HG02981 (cell line): ENCODE measurements around the gene IGFBP6.

Experiments used
- ATAC-seq: cut with Tn5 transposase; IDR thresholded peaks from one replicate; pipeline ENCODE4 v1.9.1; 2021; ENCODE audit warnings: mild to moderate bottlenecking, moderate library complexity; ENCODE audit not compliant: unreplicated experiment

The IGFBP6 gene, protein sequence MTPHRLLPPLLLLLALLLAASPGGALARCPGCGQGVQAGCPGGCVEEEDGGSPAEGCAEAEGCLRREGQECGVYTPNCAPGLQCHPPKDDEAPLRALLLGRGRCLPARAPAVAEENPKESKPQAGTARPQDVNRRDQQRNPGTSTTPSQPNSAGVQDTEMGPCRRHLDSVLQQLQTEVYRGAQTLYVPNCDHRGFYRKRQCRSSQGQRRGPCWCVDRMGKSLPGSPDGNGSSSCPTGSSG

DNA sequence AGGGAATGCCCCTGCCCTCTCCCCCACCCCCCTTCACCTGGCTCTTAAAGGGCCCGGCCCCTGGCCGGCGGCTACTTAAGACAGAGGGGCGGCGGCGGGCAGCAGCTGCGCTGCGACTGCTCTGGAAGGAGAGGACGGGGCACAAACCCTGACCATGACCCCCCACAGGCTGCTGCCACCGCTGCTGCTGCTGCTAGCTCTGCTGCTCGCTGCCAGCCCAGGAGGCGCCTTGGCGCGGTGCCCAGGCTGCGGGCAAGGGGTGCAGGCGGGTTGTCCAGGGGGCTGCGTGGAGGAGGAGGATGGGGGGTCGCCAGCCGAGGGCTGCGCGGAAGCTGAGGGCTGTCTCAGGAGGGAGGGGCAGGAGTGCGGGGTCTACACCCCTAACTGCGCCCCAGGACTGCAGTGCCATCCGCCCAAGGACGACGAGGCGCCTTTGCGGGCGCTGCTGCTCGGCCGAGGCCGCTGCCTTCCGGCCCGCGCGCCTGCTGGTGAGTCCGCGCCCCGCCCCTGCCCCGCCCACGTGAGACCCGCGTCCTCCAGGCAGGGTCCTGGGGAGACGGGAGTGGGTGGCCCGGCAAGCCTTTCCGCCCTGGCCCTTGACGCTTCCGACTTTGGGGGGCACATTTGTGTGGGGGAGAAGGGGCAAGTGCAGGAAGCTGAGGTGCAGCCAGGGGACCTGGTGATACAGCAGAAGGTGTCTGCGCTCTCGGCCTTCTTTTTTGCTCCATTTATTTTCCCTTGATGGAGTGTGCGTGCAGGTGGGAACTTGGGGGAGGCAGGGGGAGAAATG lies at the start of gene IGFBP6:
TSS of gene IGFBP6 (plus strand) at position 104 of the 790 bp plus-strand sequence. CDS start at position 155, 51 bp downstream.
- ATAC-seq: no peak

DNA sequence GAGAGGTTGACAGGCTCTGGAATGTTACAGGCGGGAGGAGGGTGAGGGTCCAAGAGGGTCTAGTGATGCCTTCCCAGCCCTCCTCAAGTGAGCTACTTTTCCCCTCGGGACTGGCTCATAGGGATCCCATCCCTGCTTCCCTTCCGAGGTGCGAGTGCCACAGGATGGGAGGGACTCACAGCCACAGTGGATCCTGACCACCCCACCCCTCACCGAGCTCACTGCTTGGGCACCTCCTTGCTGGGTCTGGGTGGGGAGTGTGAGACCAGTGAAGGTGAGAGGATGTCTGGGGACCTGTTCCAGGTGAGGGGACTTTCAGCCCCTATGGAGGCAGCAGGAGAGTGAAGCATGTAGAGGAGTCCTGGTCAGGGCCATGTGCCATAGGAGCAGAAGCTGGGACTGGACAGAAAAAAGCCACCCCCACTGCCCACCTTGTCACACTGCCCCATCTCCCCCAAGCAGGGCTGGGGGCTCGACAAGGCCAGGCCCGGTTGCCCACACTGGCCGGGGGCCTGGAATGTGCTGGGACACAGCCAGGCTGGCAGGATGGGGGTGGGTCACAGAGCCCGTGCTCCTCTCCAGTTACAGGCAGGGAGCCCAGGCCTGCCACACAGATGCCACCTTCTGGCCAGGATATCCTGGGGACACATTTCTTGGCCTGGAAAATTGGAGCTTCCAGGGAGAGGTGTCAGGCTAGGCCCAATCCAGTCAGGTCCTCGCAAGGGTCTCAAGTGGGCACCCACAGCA lies 49.3 kb upstream of the IGFBP6 start:
- no peak for ATAC-seq

DNA sequence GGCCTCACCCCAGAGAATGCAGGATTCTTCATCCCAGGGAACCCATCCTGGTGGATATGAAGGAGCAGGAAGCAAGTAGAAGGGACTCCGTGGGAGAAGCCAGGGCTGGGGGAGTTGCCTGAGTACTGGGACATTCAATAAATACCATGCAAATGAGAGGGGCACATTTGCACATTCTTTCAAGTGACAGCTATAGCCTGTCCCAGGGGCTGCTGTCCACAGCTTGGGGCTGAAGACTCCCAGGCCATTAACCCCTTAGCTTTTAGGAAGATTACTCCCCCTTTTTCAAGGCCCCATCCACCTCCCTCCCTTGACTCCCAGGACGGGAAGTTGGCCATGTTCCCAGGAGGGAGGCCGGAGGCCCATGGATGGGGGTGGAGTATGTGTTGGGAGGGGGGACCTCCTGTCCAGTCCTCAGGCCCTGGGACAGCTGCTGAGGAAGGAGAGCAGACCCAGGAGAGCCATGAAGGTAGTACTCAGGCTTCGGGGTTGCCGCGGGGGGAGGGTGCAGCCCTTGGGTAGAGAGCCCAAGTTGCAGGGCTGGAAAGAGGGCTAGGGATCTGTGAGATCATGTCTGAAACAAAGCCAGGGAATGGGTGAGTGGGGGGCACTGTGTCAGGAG lies 48.6 kb upstream of the IGFBP6 start:
- no peak for ATAC-seq

DNA sequence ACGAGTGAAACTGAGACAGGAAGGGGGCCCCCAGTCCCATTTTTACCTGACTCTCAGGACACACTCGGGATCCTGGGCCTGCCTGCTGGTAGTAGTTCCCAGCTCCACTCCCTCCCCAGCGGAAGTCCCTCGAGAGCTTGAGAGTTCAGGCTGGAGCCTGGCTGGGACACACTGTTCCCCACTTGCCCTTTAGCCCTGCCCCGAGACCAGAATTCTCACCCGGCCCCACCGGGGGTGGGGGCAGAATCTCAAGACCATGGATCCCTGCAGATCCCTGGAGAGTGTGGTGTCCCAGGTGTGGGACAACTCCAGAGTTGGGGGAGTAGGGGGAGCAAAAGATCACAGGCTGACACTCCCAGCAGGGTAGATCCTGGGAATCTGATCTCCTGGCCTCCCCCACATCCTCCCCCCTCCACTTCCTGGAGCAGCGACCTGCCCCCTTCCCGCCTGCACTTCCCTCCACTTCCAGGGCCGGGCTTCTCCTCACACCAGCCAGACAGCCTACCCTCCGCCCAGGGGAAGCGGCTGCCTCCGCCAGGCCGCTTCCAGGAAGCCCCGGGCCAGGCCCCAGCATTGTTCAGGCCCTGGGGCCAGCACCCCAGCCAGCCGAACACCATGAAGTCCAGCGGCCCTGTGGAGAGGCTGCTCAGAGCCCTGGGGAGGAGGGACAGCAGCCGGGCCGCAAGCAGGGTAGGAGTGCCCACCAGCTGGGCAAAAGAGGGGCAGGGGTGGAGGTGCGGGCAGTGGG lies 47.7 kb upstream of the IGFBP6 start, which contains the start of gene TNS2:
TSS of gene TNS2 (plus strand) at position 495 of the 748 bp plus-strand sequence. CDS start at position 616, 121 bp downstream.
- no peak for ATAC-seq

DNA sequence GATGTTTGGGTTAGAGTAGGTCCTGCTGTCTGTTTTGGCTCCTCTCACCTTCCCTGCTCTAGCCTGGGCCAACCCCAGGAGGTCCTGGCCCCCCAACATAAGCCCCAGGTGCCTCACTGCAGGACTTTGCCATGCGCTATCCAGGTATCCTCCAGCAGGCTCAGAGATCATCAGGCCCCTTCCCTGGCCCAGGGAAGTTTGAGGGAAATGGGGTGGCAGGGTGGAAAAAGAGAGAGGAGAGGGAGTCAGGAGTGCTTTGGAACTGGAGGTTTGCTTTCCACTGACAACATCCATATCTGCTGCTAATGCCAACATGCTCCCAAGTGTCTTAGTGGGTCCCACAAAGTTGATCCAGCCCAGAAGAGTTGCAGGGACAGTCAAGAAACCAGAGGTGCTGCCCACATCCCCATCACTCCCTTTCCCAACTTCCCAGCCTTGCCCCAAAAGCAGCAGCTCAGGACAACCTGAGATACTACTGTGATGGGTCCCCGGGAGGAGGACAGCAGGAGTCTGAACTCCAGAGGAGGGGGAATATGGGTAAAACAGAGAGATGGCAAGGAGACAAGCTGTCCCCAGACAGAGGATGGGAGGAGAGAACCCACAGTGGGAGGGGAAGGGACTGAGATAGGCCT lies 46.9 kb upstream of the IGFBP6 start:
- ATAC-seq: no peak

DNA sequence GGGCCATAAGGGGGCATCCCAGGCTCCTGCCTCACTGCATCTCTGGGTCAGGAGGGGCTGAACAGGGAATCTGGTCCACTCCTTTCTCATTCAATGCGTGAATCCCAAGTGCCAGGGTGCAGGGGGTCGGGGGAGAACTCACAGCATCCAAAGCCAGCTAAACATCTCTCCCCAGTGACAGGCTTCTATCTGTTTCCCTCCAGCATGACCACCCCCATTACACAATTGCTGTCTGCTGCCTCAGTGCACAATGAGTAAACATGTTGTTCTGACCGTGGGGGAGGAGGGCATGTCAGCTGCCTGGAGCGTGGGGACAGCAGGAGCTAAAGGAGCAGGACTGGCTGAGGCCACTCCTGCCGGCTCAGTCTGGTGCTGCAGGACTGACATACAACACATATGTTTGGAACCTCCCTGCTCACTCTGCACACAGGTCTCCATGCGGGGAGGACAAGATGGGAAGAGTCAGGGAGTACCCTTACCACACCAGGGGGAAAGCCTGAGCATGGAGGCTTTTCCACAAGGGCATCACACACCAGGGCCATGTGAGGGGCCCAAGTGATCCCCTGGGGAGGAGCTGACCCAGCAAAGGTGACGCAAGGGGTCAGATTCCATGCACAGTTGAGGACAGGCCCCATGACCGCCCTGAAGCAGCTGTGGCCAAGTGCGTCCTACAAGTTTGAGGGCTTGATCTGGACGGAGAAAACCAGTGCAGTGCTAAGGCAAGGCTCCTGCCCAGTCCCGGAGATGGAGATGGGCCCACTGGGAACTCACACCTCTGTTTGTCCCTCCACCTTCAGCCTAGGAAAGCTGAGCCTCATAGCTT lies 46.2 kb upstream of the IGFBP6 start:
- ATAC-seq: no peak

DNA sequence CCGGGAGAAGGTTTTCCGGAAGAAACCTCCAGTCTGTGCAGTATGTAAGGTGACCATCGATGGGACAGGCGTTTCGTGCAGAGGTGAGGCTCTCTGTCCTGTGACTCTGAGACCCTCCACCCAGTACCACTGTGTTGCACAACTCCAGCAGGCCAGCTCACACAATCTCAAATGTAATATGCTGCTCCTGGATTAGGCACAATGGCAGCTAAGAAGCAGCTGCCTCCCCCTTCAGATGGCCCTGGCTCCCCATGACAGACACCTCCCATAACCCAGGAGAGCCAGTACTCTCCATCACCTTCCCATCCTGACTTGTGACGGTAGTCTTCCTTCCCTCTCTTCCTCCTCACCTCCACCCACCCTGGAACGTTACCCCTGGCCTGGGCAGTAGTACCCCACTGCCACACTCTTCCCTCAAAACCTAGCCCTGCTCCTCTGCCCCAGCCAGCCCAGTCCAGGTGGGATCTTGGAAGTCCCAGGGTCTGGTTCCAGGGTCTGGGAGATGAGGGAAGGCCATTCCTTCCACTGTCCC lies 45.5 kb upstream of the IGFBP6 start:
- no peak for ATAC-seq

DNA sequence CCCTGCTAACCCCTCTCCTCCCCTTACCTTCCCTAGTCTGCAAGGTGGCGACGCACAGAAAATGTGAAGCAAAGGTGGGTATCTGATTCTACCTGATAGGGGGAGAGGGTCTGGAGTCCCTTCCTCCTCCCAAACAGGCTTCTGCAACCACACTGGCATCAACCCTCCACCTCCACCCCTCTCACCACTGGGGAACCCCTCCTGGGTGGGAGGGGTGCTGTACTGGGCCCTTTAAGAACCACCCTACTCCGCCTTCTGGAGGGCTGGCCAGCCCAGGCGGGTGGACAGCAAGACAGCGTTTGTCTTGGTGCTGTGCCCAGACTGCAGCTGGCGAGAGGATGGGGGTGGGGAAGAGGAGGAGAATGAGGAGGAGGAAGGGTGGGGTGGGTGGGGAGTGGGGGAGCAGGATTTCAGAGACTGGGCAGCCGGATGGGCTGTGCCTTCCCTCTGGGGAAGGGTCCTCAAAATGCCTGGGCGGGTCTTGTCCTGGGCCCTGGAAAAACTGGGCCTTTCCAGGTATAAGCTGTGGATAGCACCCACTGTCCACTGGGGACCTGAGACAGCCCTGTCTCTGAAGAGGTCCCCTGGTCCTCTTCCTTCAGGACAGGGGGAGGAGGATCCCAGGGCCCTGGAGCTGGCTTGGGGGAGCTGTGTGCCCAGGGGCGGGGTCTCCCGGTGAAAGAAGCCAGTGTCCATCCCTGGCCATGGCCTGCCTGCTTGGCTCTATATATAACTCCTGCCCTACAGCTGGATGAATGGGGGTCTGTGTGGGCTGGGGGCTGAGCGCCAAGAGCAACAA lies 44.8 kb upstream of the IGFBP6 start:
- ATAC-seq: no peak

DNA sequence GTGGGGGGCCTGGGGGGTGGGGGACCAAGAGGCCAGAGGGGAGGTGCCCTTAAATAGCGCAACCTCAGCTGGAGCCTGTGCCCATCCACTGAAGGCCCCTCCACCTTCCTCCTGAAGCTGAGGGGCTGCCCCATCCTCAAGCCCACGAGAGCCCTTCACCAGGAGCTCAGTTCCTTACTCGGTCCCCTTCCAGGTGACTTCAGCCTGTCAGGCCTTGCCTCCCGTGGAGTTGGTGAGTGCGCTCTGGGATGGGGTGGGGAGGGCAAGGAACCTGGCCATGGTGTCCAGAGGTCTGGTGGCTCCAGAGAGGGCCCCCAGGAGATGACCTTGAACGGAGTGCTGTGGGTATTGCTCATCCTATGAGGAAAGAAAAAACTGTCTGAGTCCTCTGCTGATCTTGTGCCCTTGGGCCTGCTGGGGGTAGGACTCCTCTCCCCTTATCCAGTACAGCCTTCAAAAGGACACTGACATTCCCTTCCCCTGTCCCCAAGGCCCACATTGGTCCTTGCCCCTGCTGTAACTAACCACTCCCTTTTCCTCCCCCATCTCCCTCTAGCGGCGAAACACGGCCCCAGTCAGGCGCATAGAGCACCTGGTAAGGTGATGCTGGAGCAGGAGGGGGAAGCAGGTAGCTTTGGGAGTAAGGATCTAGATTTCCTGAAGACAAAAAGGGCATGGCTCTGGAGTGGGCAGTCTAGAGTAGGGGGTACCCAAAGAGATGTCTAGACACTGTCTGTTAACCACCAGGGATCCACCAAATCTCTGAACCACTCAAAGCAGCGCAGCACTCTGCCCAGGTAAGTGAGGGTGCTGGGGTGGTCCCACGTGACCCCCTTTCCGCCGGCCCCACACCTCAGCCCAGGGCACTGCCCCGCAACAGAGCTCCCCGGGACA lies 44.0 kb upstream of the IGFBP6 start:
- no peak for ATAC-seq

DNA sequence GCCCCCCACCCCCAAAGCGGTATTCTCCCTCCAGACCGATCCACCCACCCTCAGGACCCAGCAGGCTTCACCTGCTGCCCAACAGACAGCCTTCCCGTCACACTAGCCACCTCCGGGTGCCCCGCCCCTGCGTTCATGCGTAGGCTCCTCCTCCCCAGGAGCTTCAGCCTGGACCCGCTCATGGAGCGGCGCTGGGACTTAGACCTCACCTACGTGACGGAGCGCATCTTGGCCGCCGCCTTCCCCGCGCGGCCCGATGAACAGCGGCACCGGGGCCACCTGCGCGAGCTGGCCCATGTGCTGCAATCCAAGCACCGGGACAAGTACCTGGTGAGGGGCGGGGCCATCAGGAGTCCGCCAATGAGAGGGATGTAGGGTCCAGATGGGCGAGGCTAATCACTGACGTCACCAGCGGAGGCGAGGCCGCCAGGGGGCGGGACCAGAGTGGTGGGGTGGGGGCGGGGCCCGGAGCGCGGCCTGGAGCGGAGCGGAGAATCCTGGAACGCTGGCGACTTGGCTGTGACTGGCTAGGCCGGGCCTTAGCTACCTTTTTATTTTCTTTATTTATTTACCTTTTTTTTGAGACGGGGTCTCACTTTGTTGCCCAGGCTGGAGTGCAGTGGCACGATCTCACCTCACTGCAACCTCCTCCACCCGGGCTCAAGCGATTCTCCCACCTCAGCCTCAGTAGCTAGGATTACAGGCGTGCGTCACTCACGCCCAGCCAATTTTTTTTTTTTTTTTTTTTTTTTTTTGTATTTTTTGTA lies 43.2 kb upstream of the IGFBP6 start:
- peak; percentile 95 for ATAC-seq

DNA sequence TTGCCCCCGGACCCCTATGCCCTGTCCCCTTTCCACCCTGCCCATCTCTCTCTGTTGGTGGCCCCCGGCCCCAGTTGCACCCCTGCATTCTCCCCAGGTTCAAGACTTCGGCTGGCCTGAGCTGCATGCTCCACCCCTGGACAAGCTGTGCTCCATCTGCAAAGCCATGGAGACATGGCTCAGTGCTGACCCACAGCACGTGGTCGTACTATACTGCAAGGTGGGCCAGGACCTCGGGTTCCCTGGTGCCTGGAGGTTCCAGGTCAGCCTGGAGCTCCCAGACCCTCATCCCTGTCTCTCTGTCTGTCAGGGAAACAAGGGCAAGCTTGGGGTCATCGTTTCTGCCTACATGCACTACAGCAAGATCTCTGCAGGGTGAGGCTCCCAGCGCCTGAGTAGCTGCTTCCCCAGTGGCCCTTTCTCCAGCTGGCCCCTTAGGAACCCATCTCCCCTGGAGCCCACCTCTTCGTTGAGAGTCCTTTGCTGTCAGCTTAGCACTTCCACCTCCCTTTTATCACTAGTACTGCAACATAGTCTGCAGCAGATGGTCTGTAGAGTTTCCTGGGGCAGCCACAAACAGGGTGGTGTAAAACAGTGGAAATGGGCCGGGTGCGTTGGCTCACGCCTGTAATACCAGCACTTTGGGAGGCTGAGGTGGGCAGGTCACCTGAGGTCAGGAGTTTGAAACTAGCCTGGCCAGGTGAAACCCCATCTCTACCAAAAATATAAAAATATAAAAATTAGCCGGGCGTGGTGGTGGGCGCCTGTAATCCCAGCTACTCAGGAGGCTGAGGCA lies 41.8 kb upstream of the IGFBP6 start:
- no peak for ATAC-seq

DNA sequence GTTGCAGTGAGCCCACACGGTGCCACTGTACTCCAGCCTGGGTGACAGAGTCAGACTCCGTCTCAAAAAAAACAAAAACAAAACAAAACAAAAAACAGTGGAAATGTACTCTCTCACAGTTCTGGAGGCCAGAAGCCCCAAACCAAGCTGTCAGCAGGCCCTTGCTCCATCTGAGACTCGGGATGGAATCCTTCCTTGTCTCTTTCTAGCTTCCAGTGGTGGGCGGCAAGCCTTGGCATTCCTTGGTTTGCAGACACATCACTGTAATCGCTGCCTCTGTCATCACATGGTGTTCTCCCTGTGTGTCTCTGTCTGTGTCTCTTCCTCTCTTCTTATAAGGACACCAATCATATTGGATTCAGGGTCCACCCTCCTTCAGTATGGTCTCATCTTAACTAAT lies 41.2 kb upstream of the IGFBP6 start:
- no peak for ATAC-seq

DNA sequence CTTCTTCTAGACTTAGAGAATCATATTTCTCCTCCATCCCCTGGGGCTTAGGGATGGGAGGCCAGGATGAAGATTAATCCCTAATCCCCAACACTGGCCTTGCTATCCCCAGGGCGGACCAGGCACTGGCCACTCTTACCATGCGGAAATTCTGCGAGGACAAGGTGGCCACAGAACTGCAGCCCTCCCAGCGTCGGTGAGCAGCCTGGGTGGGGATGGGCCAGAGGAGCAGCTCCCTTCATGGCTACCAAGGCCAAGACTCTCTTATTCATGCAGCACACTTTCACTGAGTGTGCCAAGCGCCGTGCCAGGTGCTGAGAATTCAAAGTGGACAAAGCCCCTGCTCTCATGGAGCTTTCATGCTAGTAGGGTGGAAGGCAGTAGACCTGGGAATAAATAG lies 40.6 kb upstream of the IGFBP6 start:
- no peak for ATAC-seq

DNA sequence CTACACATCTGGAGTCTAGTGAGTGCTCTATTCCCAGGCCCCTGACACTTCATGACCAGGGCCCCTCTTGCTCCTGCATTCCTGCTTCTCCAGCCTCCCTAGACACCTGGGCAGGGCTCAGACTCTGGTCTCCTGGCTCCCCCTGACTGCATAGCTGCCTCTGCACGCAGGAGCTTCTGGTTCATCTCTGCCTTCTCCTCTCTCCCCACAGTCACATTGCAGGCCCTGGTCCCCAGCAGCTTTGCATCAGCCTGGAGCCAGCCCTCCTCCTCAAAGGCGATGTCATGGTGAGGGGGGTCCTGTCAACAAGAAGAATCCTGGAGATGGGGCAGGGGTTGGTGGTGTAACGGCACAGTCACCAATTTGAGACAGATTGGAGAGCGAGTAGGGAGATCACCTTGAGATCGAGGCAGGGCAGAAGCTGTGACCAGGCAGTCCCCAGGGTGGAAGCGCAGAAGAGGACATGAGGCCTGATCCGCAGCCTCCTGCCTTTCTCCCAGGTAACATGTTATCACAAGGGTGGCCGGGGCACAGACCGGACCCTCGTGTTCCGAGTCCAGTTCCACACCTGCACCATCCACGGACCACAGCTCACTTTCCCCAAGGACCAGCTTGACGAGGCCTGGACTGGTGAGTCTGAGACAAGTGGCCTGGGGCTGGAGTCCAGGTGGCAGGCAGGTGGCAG lies 39.5 kb upstream of the IGFBP6 start:
- ATAC-seq: no peak
